Neural cell (in vitro differentiated cells): ENCODE data around the gene BRI3.

Source experiments
- POLR2AphosphoS5 ChIP-seq: IDR thresholded peaks from 2 replicates; pipeline ENCODE4 v1.6.1; 2012
- TF ChIP-seq, protein P1 (sequence below): fragments of 450-650 bp; IDR thresholded peaks from 2 replicates; pipeline ENCODE4 v1.5.1; 2014; ENCODE audit warnings: antibody characterized with exemption, mild to moderate bottlenecking, moderate library complexity; ENCODE audit not compliant: poor library complexity, severe bottlenecking

DNA sequence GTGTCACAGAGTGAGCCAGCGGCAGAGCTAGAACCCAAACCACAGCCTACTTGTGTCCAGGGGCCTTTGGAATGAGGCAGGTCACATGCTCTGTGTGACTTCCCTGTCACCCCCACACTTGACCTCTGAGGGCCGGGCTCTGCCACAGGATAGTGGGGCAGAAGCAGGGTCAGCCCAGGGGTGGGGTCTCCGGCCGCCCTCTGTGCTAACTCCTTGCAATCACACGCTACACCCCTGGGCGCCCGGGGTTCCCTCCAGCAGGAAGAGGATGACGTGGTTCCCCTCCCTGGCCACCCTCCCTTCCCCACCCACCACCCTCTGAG is 49.3 kb upstream of the BRI3 start:
- TF ChIP-seq, protein P1, sequence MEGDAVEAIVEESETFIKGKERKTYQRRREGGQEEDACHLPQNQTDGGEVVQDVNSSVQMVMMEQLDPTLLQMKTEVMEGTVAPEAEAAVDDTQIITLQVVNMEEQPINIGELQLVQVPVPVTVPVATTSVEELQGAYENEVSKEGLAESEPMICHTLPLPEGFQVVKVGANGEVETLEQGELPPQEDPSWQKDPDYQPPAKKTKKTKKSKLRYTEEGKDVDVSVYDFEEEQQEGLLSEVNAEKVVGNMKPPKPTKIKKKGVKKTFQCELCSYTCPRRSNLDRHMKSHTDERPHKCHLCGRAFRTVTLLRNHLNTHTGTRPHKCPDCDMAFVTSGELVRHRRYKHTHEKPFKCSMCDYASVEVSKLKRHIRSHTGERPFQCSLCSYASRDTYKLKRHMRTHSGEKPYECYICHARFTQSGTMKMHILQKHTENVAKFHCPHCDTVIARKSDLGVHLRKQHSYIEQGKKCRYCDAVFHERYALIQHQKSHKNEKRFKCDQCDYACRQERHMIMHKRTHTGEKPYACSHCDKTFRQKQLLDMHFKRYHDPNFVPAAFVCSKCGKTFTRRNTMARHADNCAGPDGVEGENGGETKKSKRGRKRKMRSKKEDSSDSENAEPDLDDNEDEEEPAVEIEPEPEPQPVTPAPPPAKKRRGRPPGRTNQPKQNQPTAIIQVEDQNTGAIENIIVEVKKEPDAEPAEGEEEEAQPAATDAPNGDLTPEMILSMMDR, result no peak
- TF ChIP-seq POLR2AphosphoS5, result no peak
